Motor neuron (in vitro differentiated cells): ENCODE data around the gene JPH3. TPM values are rescaled to one million over a fixed set of nuclear protein-coding genes. Genes with fewer than 3 reads are reported as not detected.

Source experiments
- ATAC-seq, 8 experiments: fragments of 200-7000 bp; cut with Tn5 transposase; replicated peaks in 6 of 8; 2 replicates each; pipeline ENCODE4 v1.8.0; 2021; ENCODE audit warnings: mild to moderate bottlenecking in 8 of 8, moderate library complexity in 8 of 8
- H3K27ac ChIP-seq, 2 donors: fragments of 250-450 bp; sonication (Bioruptor Pico); 2 replicates each; pipeline ENCODE4 v1.9.0; 2021; ENCODE audit warnings: antibody characterized with exemption in 2 of 2, mild to moderate bottlenecking in 2 of 2, moderate library complexity in 1 of 2
- H3K4me1 ChIP-seq, 2 donors: fragments of 250-450 bp; sonication (Bioruptor Pico); replicated peaks in 1 of 2; 2 replicates each; pipeline ENCODE4 v1.6.1; 2021; ENCODE audit warnings: antibody characterized with exemption in 2 of 2, mild to moderate bottlenecking in 2 of 2, moderate library complexity in 1 of 2
- H3K4me3 ChIP-seq, 5 donors: fragments of 250-450 bp; sonication (Bioruptor Pico); 2 replicates each; pipeline ENCODE4 v1.9.0; 2021; ENCODE audit warnings: antibody characterized with exemption in 5 of 5, mild to moderate bottlenecking in 5 of 5, moderate library complexity in 4 of 5
- WGBS, 10 experiments: fragments of 450-650 bp; shearing (Covaris generic); methylation state at CpG; one replicate each; pipeline ENCODE4 v1.0.0; 2022; 5-methylcytosine and 5-hydroxymethylcytosine counted together
- in situ Hi-C, 9 experiments: fragments of 400-800 bp; cut with MboI; loops; one replicate each; pipeline ENCODE4 v1.15.0; 2021; ENCODE audit warnings: low sequenced_read_pairs in 9 of 9, low pct_unique_long_range_greater_than_20kb in 2 of 9; ENCODE audit not compliant: unreplicated experiment in 9 of 9
- total RNA-seq, 8 experiments: library from RNA; unstranded; fragments of 300-600 nt; gene quantifications; 2 replicates each; pipeline versions ENCODE4 v1.2.3 to v1.2.4, GENCODE V29; 2022

The JPH3 gene
- total RNA-seq, 8 experiments from 2014 or later, result 0.51 to 23.5 (median 12.8) TPM

DNA sequence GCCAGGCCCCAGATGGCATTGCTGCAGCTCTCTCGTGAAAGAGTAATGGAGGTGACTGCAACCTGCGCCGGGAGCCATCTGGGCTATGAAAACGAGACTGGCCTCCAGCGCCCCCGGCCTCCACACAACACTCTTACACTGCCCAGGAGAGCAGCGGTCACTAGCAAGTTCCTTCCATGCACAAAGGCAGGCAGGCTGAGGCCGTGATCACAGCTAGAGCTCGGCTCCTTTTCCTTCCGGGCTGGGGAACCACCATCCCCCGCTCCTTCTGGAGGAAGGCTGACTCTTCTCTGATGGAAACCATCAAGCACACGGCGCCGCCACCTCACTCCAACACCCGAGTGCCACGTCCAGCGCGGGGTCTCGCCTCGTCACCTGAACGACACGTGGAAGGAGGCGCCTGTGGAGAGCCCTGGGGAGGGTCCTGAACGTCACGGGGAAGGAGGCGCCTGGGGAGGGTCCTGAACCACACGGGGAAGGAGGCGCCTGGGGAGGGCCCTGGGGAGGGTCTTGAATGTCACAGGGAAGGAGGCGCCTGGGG lies 101.6 kb downstream of the JPH3 start:
- ATAC-seq, result no peak
- 70 to 85% (median 79%) methylated on average over 2 to 11 of the region's 29 CpGs; no CpG with 5 or more reads in 7 of the 10 experiments for WGBS, 10 experiments
- in situ Hi-C loops, result no loop called here

DNA sequence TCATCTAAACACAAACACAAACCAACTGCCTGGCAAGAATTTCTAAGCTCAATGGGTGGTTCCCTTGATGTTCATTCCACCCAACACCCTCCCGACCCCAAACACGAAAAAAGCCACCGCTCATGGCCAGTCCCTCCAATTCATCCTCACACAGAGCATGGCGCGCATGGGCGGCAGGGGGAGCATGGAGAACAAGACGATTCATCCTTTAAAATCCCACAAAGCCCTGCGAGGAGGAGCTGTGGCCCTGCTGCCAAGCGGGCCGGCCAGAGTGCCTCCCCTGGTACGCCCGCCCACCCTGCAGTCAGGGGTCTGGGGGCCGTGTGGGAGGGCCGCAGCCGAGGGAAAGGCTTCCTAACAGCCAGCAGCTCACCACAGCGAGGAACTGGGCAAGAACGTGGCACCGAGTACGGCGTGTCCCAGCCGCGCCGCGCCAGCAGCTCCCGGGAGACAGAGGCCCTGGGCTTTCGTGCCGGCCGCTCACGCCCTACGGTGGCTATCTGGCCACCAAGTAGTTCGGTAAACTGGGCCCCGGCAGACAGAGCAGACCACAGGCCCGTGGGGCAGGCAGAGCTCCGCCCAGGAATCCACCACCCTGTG lies 102.5 kb downstream of the JPH3 start:
- peak overlapping the region in 1 of 2 donors; percentile 71 for H3K27ac ChIP-seq
- 85 to 100% (median 94%) methylated on average over 1 to 19 of the region's 34 CpGs; no CpG with 5 or more reads in 6 of the 10 experiments for WGBS, 10 experiments
- ATAC-seq, result no peak
- in situ Hi-C loops, result no loop called here
- no peak overlapping the region for H3K4me3 ChIP-seq
- peaks cover 21 to 27% of the 10 kb centered on the region in 2 donors for H3K4me1 ChIP-seq

More for the DNA sequence above, 101.6 kb downstream of the JPH3 start:
- Histone ChIP-seq H3K4me3 (no peak overlapping the region), H3K27ac (no peak overlapping the region), H3K4me1 (peaks cover 21 to 27% of the 10 kb centered on the region in 2 donors)

DNA sequence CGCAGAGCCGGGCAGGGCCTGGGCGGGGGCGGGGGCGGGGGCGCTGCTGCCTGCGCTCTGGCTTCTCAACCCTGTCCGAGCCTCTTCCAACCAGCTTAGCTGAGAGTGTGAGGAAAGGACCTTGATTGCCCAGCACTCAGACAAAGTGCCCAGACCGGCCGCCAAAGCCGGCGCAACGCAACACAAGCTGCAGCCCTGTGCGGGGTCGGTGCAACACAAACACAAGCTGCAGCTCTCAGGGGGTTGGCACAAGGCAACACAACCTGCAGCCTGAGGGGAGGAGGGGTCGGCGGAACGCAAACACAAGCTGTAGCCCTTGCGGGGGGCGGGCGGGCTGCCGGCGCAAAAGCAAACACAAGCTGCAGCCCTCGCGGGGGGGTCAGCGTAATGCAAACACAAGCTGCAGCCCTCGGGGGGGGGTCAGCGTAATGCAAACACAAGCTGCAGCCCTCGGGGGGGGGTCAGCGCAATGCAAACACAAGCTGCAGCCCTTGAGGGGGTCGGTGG lies 103.5 kb downstream of the JPH3 start:
- in situ Hi-C loops, result no loop called here
- peak in 5 of 8 experiments; percentile 78 to 87 (median 81) for ATAC-seq
- Histone ChIP-seq H3K27ac (peak overlapping the region; percentile 66 to 71), H3K4me3 (peak overlapping the region in 1 of 5 donors; percentile 7), H3K4me1 (peaks cover 21 to 27% of the 10 kb centered on the region in 2 donors)
- WGBS, 10 experiments, result 0 to 9% methylated on average over 2 to 6 of the region's 31 CpGs; no CpG with 5 or more reads in 8 of the 10 experiments

DNA sequence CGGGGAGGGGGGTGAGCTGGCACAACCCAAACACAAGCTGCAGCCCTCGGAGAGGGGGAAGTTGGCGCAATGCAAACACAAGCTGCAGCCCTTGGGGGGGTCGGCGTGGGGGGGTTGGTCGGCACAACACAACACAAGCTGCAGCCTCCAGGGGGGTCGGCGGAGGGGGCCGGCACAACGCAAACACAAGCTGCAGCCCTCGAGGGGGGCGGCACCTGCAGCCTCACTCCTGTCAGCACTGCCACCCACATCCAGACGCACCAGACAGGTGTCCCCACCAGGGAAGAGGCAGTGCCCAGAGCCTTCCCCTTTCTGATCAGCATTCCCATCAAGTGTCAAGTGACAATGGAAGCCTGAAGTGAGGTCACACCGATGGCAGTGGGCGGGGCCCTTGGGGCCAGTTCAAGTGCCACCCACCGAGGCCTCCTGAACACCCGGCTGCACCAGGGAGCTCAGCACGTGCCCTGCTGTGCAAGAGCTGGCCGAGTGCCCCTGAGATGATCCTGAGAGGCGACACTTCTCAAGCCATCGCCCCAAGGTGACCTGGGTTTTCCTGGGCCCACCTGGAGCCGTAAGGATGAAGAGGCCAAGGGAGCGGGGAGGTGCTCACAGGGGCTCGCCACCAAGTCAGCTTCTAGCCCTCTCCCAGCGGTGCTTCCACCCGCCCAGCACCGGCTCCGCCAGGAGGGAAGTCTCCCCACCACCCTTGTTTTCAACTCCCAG lies 104.1 kb downstream of the JPH3 start:
- peak in 5 of 8 experiments; percentile 32 to 62 (median 43) for ATAC-seq
- 53 to 91% (median 90%) methylated on average over 2 to 4 of the region's 28 CpGs; no CpG with 5 or more reads in 7 of the 10 experiments for WGBS, 10 experiments
- no peak overlapping the region for H3K4me3 ChIP-seq

DNA sequence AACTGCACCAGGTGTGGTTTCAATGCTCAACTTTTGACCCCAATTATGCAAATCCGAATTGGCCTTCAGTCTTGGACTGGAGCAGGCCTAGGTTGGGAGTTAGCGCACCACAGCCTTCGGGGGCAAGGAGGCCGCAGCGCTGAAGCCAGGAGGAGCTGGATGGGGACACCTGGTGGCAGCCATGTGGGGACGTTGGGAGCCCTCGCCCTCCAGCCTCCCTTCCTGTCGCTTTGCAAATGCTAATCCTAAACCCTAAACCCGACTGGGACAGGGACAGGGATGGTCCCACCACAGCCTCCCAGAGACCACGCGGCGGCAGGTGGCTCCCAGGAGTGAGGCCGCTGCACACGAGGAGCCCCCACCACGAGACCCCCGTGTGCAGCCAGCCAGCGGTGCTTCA lies 104.8 kb downstream of the JPH3 start:
- ATAC-seq, result no peak
- WGBS, 10 experiments, result 75 to 100% (median 85%) methylated on average over 1 to 9 of the region's 17 CpGs; no CpG with 5 or more reads in 6 of the 10 experiments
- in situ Hi-C loops, result no loop called here
- H3K27ac ChIP-seq, result no peak overlapping the region
- H3K4me3 ChIP-seq, result no peak overlapping the region
- peaks cover 21 to 27% of the 10 kb centered on the region in 2 donors for H3K4me1 ChIP-seq

More for the DNA sequence above, 104.1 kb downstream of the JPH3 start:
- Histone ChIP-seq H3K4me1 (peaks cover 21 to 27% of the 10 kb centered on the region in 2 donors), H3K27ac (peak overlapping the region in 1 of 2 donors; percentile 47)
- in situ Hi-C loops, result no loop called here

DNA sequence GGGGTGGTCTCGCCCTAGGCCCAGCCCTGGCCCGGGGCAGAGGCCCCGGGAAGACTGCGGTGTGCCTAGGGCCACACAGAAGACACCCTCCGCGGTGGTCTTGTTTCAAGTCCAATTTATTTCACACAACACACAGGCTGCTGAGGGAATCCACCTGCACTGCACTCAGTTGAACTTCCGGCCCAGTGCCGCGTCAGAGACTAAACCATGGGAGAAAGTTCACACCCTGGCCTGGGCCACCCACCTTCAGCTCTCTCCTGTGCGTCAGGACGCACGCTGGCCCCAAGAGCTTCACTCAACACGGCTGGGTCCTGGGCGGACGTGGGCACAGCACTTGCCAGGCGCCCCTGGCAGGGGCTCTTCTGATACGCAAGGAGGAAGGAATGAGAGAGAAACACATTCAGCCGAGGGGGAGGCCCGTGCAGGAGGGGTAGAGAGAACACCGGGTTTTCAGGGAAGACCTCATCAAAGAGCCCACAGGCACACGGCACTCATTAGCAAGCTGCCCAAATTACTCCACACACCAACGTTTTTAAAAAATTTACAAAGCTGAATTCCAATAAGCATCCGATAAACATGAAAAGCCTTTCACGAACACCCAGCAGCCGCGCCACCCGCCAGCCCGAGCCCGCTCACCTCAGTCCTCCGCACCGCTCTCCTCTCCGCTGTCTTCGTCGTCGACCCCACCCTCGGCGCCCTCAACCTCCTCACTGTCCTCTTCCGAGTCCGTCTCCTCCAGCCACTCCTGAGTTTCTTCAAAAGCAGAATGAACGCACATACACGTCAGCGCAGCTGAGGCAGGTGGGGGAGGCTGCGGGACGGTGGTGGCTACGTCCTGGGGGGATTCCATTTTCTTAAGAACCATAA lies 105.6 kb downstream of the JPH3 start:
- H3K27ac ChIP-seq, result no peak overlapping the region
- no peak for ATAC-seq
- in situ Hi-C loops, result no loop called here
- no peak overlapping the region for H3K4me3 ChIP-seq
- peaks cover 21 to 22% of the 10 kb centered on the region in 2 donors for H3K4me1 ChIP-seq
- 0 to 93% (median 90%) methylated on average over 1 to 36 of the region's 45 CpGs; no CpG with 5 or more reads in 3 of the 10 experiments for WGBS, 10 experiments

DNA sequence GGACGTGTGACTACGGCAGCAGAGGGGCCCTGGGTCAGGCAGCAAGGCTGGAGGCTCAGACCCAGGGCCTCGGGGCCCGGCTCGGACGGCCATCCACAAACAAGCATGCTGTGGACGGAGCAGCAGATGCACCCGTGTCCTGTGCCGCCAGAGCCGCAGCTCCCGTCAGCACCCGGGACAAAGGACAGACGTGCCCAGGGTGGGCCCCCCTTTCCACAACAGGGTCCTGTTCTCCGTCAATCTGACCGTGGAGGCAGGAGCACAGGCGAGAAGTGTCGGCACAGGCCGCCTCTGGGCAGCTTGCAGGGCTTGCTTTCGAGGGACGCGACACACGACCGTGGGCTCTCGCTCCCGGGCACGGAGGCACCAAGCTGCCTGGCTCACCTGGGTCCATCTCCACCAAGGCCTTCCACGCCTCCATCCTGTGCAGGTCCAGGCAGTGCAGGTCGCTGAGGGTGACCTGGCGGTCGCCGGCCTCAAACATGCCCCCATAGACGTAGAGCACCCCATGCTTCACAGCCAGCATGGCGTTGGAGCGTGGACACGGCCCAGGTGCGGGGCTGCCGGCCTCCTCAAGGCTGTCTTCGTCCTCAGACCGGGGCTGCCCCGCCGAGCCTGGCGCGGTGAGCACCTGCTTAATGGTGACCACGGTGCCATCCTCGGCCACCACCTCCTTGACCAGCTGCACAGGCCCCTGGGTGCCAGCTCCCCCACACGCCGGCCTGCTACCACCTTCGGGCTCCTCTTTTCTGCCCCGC lies 106.8 kb downstream of the JPH3 start:
- in situ Hi-C loops, result no loop called here
- H3K4me1 ChIP-seq, result peaks cover 21 to 22% of the 10 kb centered on the region in 2 donors
- ATAC-seq, result no peak
- H3K27ac ChIP-seq, result no peak overlapping the region
- WGBS, 10 experiments, result 90 to 100% methylated on average over 1 to 4 of the region's 49 CpGs; no CpG with 5 or more reads in 8 of the 10 experiments
- no peak overlapping the region for H3K4me3 ChIP-seq

DNA sequence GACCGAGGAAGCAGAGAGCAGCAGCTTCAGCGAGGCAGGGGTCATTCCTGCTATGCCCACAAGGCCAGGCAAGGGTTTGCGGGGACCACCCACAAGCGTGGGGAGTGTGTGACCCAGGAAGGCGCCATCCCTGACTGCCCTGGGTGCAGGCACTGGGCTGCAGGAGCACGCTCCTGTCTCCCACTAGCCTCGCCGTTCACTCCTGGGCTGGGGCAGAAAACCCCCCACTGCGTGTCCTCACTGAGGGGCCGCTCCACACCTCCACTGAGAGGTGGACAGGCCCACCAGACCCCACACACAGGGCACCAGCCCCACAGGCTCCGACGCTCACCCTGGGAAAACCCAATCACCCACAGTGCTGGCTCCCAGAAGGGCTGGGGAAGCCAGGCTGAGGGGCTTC lies 107.4 kb downstream of the JPH3 start:
- peaks cover 21% of the 10 kb centered on the region in 2 donors for H3K4me1 ChIP-seq
- H3K4me3 ChIP-seq, result no peak overlapping the region
- WGBS, 10 experiments, result 96 to 100% (median 100%) methylated on average over 1 to 4 of the region's 12 CpGs; no CpG with 5 or more reads in 7 of the 10 experiments
- H3K27ac ChIP-seq, result no peak overlapping the region
- ATAC-seq, result no peak
- in situ Hi-C loops, result no loop called here

DNA sequence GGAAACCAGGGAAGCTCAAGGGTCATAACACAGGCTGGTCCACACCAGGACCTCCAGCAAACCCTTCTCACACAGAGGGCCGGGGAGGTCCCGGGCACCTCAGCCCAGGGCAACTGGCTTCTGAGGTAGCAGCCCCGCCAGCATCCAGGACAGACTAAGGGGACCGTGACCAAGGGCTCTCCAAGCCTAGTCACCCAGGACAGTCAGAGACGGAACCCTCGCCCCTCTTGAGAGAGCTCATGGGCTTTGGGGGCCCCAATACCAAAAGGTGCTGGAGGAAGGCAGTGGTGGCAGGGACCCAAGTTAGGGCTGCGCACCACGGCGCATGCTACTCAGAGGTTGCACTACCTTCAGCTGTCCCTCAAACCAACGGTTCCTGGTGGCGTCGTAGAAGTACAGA lies 108.6 kb downstream of the JPH3 start:
- no peak overlapping the region for H3K27ac ChIP-seq
- in situ Hi-C loops, result no loop called here
- H3K4me3 ChIP-seq, result no peak overlapping the region
- H3K4me1 ChIP-seq, result peaks cover 9 to 11% of the 10 kb centered on the region in 2 donors
- no peak for ATAC-seq
- WGBS, 10 experiments, result 80 to 100% (median 91%) methylated on average over 1 to 9 of the region's 12 CpGs; no CpG with 5 or more reads in 4 of the 10 experiments

DNA sequence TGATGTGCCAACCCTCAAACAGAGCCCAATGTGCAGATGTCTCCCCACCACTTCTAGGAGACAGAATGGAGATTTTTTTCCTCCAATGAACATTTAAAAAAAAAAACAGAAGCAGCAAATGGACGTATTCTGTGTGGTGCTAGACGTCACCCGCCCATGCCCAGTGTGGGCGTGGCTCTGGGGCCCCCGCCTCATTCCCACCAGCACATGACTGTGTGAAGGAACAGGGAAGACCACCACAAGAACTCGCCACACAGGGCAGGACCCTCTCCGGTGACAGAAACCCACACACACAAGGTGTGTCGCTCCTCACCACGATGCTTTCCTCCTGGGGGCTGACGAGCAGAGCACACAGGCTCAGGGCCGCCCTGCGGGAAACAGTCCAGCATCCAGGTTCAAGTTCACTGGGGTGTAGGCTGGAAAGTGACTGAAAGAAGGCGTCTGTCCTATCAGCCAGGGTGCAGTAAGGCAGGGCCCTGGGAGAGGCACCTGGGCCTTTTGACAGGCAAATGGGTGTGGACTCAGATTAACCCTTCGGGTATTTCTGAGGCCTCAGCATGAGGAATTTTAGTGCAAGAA lies 110.0 kb downstream of the JPH3 start:
- WGBS, 10 experiments, result 80 to 100% (median 97%) methylated on average over 1 to 5 of the region's 14 CpGs; no CpG with 5 or more reads in 6 of the 10 experiments
- ATAC-seq, result peak in 1 of 8 experiments; percentile 21
- in situ Hi-C loops, result no loop called here

DNA sequence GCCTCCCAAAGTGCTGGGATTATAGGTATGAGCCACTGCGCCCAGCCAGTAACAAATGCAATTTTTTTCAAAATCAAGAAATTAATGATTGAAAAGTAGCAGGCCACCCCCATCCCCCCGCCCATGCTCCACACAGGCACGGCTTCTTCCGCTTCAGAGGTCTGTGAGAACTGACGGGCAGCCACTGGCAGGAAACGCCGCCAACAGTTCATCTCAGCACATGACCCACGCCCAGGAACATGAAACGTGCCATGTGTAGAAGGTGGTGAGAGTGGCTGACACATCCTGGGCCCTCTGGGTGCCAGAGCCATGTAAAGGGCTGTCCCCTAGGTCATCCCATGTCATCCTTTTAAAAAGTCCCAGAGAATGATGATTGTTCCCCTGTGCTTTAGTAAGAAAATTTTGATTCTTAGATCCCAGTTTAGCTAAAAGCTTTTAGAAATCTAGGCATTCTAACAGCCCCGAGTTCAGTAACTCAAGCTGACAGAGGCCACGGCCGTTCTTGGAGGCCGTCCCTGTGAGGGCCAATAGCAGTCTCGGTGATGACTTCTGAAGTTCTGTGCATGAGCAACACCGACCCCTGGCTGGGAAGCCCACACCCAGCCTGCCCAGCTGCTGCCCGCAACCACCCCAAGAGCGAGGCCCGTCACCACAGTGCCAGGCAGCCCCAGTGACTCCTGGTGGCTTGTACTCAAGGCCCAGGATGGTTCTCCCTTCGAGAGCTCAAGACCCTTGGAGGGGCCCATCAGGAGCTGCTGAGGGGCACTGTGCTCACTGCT lies 111.3 kb downstream of the JPH3 start:
- in situ Hi-C loops, result no loop called here
- WGBS, 10 experiments, result 93 to 100% (median 100%) methylated on average over 1 to 8 of the region's 19 CpGs; no CpG with 5 or more reads in 3 of the 10 experiments
- ATAC-seq, result no peak
- Histone ChIP-seq H3K4me1 (no peaks in the 10 kb centered on the region), H3K27ac (no peak overlapping the region), H3K4me3 (no peak overlapping the region)

More for the DNA sequence above, 110.0 kb downstream of the JPH3 start:
- Histone ChIP-seq H3K4me1 (no peaks in the 10 kb centered on the region), H3K27ac (no peak overlapping the region), H3K4me3 (no peak overlapping the region)
